ENCODE results near the gene OSBPL3.

DNA sequence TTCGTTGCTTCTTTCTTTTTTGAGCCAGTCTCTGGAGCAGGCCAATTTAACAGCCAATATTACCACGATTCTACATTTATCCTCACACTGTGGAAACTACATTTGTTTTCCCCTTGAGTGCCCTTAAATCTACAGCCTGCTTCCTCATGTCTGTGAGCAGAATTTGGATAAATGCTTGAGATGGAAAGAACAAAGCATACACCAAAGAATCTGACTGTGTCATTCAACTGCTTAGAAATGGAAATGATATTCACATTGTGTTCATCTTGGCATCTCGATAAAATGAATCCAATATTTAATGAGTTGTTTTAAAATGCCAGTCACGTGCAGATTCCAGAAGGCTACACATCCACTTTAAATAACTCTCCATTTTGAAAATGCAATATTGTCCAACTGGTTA is 181.7 kb downstream of the OSBPL3 start:
- TF ChIP-seq, protein P1, sequence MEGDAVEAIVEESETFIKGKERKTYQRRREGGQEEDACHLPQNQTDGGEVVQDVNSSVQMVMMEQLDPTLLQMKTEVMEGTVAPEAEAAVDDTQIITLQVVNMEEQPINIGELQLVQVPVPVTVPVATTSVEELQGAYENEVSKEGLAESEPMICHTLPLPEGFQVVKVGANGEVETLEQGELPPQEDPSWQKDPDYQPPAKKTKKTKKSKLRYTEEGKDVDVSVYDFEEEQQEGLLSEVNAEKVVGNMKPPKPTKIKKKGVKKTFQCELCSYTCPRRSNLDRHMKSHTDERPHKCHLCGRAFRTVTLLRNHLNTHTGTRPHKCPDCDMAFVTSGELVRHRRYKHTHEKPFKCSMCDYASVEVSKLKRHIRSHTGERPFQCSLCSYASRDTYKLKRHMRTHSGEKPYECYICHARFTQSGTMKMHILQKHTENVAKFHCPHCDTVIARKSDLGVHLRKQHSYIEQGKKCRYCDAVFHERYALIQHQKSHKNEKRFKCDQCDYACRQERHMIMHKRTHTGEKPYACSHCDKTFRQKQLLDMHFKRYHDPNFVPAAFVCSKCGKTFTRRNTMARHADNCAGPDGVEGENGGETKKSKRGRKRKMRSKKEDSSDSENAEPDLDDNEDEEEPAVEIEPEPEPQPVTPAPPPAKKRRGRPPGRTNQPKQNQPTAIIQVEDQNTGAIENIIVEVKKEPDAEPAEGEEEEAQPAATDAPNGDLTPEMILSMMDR (optimal IDR thresholded peaks at IDR 0.05 in 1 of 3, IDR thresholded peaks at IDR 0.05 in 1 of 3, conservative IDR thresholded peaks at IDR 0.05 in 1 of 3; ENCODE audit: extremely low read depth in 1 of 3, insufficient read depth in 2 of 3, low read length in 3 of 3) = no peak
- TF ChIP-seq EZH2 (IDR thresholded peaks at IDR 0.05; ENCODE audit: low read length) = no peak
